Ishikawa (cell line): ENCODE measurements around the gene RABL6.

Experiments used
- CEBPB ChIP-seq: IDR thresholded peaks from 2 replicates; pipeline ENCODE4 v1.6.1; 2012
- CREB1 ChIP-seq: IDR thresholded peaks from 2 replicates; pipeline ENCODE4 v1.6.1; 2012; ENCODE audit warnings: low read depth
- EGR1 ChIP-seq: IDR thresholded peaks from 2 replicates; pipeline ENCODE4 v1.6.1; 2012
- EP300 ChIP-seq: IDR thresholded peaks from 2 replicates; pipeline ENCODE4 v1.6.1; 2012; ENCODE audit warnings: borderline replicate concordance
- FOXM1 ChIP-seq: IDR thresholded peaks from 2 replicates; pipeline ENCODE4 v1.6.1; 2012; ENCODE audit warnings: low read depth, borderline replicate concordance
- NFIC ChIP-seq: IDR thresholded peaks from 2 replicates; pipeline ENCODE4 v1.6.1; 2012
- RAD21 ChIP-seq: IDR thresholded peaks from 2 replicates; pipeline ENCODE4 v1.6.1; 2012; ENCODE audit warnings: low read depth
- REST ChIP-seq: IDR thresholded peaks from 2 replicates; pipeline ENCODE4 v1.6.1; 2012; ENCODE audit warnings: low read depth, mild to moderate bottlenecking
- TAF1 ChIP-seq: IDR thresholded peaks from 2 replicates; pipeline ENCODE4 v1.6.1; 2012; ENCODE audit warnings: low read depth, mild to moderate bottlenecking
- TCF12 ChIP-seq: IDR thresholded peaks from 2 replicates; pipeline ENCODE4 v1.6.1; 2012; ENCODE audit warnings: low read depth
- TEAD4 ChIP-seq: IDR thresholded peaks from 2 replicates; pipeline ENCODE4 v1.6.1; 2012
- USF1 ChIP-seq: IDR thresholded peaks from 2 replicates; pipeline ENCODE4 v1.6.1; 2012
- YY1 ChIP-seq: IDR thresholded peaks from 2 replicates; pipeline ENCODE4 v1.6.1; 2012; ENCODE audit warnings: low read depth
- ZBTB7A ChIP-seq: IDR thresholded peaks from 2 replicates; pipeline ENCODE4 v1.6.1; 2012; ENCODE audit warnings: low read depth
- TF ChIP-seq, protein P1 (sequence below): IDR thresholded peaks from 2 replicates; pipeline ENCODE4 v1.6.1; 2012

Gene RABL6

DNA sequence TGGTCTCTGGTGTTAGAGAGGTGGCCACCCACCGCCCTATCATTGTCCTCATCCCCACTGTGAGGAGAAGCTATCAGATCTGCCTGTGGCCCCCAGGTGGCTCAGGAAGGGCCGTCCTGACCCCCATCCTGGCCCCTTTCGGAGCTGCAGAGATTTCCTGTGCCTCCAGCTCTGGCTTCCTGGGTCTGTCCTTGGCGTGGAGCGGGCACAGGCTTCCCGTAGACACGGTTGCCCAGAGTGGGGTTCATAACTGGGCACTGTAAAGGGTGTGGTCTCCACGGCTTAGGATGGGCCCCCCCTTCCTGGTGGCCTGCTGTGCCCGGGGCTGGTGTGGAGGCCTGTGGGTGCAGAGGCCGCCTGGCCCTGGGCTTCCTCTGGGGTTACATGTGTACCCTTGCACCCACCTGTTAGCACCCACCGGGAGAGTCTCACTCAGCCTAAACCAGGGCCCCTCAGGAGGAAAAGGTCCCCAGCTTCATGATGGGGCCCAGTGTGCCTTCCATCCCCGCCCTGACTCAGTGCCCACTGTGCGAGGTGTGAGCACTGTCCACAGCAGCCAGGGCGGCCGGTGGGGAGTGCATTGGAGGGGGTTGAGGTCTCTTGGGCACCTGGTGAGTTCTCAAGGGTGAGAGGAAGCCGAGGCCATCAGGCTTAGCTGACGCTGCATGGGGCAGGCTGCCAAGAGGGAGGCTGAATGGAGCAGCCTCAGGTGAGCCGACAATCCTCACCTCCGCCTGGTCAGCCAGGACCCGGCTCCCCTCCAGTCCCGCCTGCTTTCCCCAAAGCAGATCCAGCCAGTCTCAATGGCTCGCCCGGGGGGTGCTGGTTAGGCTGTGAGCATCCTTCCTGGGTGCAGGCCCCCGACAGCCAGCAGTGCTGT, 19.2 kb downstream of the RABL6 start:
- TF ChIP-seq FOXM1 (no peak), CEBPB (no peak), REST (no peak), CREB1 (no peak), EP300 (no peak), TCF12 (no peak), TAF1 (no peak)

GRCh38 chr9:136827794-136828473, 20.2 kb downstream of the RABL6 start:
- TF ChIP-seq NFIC (no peak), FOXM1 (no peak), TEAD4 (no peak), RAD21 (no peak), CEBPB (no peak), TCF12 (no peak), USF1 (no peak), ZBTB7A (no peak), TAF1 (no peak), EGR1 (no peak), EP300 (no peak), CREB1 (no peak), REST (no peak), YY1 (no peak)
- TF ChIP-seq, protein P1, sequence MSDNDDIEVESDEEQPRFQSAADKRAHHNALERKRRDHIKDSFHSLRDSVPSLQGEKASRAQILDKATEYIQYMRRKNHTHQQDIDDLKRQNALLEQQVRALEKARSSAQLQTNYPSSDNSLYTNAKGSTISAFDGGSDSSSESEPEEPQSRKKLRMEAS: no peak

GRCh38 chr9:136828474-136829140, 20.9 kb downstream of the RABL6 start:
- TF ChIP-seq EP300 (no peak), ZBTB7A (no peak), USF1 (no peak), TCF12 (no peak), NFIC (no peak), EGR1 (no peak), REST (no peak), RAD21 (no peak), CEBPB (no peak), TEAD4 (no peak)
- TF ChIP-seq, protein P1: no peak

DNA sequence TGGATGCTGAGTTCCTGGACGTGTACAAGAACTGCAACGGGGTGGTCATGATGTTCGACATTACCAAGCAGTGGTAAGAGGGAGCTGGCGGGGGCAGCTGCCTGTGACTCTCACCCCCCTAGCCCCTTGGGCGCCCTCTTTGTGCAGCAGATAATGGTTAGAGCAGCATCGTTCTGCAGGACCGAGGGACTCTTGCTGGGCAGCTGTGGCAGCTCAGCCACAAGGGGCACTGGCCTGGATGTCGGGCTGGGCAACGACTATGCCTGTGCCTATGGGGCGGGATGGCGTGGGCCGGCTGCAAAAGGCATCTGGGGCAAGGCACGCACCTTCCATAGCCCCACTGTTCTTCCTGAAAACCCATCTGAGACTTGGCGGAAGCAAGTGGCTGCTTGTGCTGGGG, 21.7 kb downstream of the RABL6 start:
- no peak for TF ChIP-seq CREB1
- no peak for TF ChIP-seq FOXM1
- TF ChIP-seq, protein P1: no peak
- TF ChIP-seq YY1: no peak
- TF ChIP-seq CEBPB: no peak
- TF ChIP-seq EGR1: no peak
- TF ChIP-seq EP300: no peak
- TF ChIP-seq USF1: no peak
- no peak for TF ChIP-seq NFIC
- TF ChIP-seq TAF1: no peak
- no peak for TF ChIP-seq REST
- TF ChIP-seq TCF12: no peak
- no peak for TF ChIP-seq RAD21
- no peak for TF ChIP-seq TEAD4
- TF ChIP-seq ZBTB7A: no peak
